Epidermal melanocyte (primary cell): ENCODE data around the gene HSPB6.
A peak's percentile ranks its signal among the peaks of the same experiment; 100 is the strongest.

Source experiments
- DNase-seq: peaks from one replicate; pipeline ENCODE4 v3.0.0; 2011; ENCODE audit warnings: low spot score; ENCODE audit not compliant: insufficient read length

The HSPB6 gene

GRCh38 chr19:35767288-35768081 lies 10.7 kb upstream of the HSPB6 start:
- no peak for DNase-seq

GRCh38 chr19:35766571-35767104 lies 9.8 kb upstream of the HSPB6 start:
- no peak for DNase-seq

GRCh38 chr19:35764432-35765315 lies 7.8 kb upstream of the HSPB6 start:
- no peak for DNase-seq

- no peak for DNase-seq
Measured at GRCh38 chr19:35760711-35761349, 4.0 kb upstream of the HSPB6 start.

GRCh38 chr19:35759697-35760096 lies 2.9 kb upstream of the HSPB6 start:
- DNase-seq = no peak

GRCh38 chr19:35757749-35758608 lies 1.1 kb upstream of the HSPB6 start, which contains the start of gene PROSER3:
Gene PROSER3, plus strand, starts transcription at chr19:35758176. Its CDS starts 40 bp downstream, at chr19:35758216.
- peak; percentile 96 for DNase-seq

- DNase-seq = no peak
Measured at GRCh38 chr19:35757231-35757748, 461 bp upstream of the HSPB6 start.

GRCh38 chr19:35755550-35756376 lies 1.1 kb downstream of the HSPB6 start:
- DNase-seq = no peak

DNA sequence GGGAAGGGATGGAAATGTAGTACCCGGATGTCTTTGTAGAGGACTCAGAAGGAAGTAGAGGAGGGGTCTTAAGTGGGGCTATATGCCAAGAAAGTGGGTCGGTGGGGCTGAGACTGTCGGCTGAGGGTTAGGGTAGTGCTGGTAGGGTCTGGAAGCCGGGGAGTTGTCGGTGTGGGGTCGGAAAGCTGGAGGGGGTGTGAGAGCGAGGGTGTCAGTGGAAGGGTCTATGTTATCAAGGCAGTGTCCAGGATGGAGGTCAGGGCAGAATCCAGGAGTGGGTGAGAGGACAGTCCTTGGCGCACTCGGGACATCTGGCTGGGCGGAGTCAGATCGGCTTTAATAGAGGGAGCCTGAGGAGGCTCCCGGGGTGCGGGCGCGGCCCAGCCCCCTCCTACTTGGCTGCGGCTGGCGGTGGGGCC lies 1.7 kb downstream of the HSPB6 start:
- DNase-seq = no peak

DNA sequence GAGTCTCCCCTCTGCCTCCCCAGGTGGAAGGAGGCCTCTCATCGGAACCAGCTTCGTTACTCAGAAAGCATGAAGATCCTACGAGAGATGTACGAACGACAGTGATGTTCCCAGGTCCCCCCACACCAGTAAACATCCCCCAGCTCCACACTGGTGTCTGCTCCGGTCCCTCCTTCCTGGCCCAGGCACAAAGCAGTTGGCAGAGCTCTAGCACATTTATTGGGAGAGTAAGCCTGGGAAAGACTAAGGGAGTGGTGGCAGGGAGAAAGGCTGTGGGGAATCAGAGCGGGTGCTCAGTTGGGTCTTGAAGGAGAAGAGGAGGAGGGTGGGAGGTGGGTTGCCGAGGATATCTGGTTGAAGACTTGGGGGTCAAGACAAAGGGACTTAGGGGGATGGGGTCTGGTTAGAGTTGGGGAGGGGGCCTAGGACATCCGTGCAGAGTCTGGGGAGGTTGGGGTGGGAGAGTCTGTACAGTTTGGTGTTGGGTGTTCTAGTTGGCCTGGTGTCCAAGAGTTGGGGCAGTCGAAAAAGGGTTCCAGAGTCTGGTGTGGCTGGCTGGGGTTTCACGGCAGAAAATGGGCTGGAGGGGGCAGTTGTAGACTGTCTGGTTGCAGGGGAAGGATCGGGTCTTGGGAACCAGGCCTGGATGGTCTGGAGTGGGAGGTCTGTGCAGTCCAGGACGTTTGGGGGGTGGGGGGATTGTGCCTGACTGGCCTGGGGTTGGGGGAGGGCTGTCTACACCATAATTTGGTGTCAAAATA lies 2.3 kb downstream of the HSPB6 start:
- no peak for DNase-seq

DNA sequence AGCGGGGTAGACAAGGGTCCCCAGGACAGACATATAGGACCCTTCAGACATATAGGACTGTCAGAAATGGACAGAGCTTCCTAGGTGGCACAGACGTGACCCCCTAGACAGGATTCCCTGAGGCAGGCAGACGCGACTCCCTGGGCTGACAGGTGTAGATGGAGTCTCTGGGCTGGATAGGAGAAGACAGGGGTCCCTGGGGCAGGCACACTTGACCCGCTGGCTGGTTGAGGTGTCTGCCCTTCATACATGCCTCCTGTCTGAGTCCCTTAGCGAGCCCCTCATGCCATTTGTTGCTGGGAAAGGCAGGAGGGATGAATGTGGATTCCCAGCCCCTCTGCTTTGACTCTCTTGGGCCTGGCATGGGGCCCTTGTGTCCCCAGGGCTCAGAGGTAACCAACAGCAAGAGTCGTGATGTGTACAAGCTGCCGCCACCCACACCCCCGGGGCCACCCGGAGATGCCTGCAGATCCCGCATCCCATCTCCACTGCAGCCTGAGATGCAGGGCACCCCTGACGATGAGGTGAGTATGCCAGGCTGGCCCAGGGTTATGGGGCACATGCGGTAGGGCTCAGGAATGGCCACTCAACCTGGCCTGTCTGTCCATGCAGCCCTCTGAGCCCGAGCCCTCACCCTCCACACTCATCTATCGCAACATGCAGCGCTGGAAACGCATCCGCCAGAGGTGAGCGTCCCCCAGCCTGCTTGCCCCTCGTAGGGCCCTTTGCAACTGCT lies 3.0 kb downstream of the HSPB6 start:
- no peak for DNase-seq

DNA sequence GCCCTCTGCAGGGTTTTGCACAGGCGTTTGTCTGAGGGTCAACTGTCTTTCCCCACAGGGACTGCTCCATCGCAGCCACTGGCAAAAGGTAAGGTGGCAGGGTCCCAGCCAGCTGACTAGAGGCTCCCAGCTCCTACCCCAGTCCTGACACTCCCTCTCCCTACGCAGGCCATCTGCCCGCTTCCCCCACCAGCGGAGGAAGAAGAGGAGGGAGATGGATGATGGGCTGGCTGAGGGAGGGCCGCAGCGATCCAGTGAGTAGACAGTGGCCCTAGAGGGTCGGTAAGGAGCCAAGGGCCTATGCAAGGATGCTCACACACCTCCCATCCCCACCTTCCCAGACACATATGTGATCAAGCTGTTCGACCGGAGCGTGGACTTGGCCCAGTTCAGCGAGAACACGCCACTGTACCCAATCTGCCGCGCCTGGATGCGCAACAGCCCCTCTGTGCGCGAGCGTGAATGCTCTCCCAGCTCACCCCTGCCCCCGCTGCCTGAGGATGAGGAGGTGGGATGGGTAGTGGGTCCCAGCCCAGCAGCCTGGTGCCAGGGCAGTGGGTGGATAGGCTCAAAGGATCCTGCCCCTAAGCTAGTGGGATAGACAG lies 4.0 kb downstream of the HSPB6 start:
- DNase-seq = no peak

DNA sequence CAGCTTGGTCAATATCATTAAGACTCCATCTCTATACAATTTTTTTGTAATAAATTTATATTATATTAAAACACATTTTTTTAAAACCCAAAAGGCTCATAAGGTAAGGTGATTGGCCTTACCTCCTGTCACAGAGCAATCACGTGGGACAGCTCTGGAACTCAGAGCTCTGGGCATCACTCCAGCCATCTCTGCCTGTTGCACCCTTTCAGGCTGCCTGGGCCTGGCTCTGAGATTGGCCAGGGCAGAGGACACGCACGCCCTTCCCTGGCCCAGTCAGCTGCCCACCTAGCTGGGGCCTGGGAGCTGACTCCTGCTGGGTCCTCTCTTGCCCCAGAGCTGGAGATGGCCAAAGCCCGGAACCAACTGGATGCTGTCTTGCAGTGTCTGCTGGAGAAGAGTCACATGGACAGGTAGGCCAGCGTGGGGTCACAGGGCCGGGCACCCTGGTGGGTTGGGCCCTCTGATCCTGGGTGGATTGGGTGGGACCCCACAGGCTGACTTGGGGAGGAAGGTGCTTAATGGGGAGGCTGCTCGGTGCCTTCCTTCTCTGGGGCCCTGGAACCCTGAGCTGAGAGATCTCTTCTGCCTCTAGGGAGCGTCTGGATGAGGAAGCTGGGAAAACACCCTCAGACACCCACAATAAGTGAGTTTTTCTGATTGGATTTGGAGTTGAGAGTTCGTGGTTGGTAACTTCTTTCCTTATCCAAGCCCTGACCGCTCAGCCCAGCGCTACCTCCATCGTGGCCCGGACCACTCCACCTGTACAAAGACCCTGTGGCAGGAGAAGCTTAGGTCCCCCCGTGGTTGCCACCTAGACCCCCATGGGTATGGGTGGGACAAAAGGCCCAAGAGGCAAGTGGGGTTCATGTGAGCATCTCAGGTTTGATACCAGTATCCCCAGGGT lies 4.7 kb downstream of the HSPB6 start:
- DNase-seq = no peak

DNA sequence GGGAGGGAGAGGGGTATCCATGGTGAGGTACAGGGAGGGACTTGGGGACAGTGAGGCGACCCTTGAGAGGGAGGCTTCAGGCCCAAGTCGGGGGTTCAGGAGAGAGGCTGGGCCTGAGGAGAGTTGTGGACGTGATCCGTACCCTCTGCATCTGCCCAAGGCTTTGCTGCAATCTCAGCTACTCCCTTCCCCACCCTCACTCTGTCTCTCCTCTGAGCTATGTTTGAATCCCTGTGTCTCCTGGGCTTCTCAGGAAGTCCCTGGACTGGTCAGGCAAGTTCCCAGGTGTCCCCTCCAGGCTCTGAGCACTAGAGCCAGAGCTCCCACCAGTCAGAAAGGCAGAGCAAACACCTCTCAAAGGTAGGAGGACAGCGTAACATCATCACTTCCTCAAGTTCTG lies 6.7 kb downstream of the HSPB6 start:
- DNase-seq = no peak

DNA sequence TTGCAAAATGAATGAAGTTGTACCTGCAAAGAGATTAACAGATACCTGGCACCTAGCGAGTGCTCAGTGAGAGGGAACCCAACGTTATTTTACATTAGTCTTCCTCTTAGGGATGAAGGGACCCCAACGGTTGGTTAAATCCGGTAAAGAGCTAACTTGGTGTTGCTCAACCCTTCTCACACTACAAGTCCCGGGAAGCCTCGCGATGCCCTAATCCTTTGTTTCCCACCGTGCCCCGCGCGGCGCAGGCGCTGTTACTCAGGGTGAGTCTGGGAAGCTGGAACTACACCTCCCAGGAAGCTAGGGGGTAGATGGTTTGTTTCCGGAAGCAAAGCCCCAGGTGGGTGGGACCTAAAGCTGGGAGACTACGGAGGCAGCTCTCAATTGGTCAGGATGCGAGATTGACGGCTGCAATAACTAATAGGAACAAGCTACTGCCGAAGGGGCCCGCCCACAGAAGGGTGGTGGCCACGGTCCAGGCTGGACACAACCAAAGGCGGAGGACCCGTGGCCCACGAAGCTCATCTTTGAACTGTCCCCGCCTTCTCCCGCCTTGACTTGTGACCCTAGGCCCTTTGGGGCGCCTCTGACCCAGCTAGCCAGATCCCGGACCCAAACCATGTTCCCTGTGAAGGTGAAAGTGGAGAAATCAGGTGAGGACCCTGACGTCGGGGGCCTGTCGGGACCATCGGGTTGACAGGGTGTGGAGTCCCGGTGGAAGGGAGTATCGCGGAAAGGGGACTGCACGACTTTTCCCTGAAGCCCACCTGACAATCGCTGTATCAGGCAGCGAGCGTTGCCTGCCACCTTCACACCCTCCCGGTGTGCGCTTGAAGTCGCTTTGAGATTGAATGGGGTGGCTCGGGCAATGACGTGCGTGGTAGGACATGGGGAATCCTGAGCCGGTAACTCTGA lies 8.5 kb downstream of the HSPB6 start, which contains the start of gene LIN37:
Gene LIN37, plus strand, starts transcription at position 471 of the 915 bp plus-strand sequence. Its CDS starts 149 bp downstream, at position 620.
- DNase-seq = peak; percentile 82
